KBM-7 (cell line): Measurements from ENCODE around the gene CEP85L.

ENCODE experiments used
- DNase-seq: peaks from one replicate; pipeline ENCODE4 v3.0.0-alpha.2; 2015
- in situ Hi-C: fragments of 300-500 bp; cut with MboI; formaldehyde crosslinking; loops from 2 replicates; pipeline ENCODE4 v1.14.3; 2020; ENCODE audit warnings: low sequenced_read_pairs, low pct_unique_long_range_greater_than_20kb, mixed read lengths

The CEP85L gene

DNA sequence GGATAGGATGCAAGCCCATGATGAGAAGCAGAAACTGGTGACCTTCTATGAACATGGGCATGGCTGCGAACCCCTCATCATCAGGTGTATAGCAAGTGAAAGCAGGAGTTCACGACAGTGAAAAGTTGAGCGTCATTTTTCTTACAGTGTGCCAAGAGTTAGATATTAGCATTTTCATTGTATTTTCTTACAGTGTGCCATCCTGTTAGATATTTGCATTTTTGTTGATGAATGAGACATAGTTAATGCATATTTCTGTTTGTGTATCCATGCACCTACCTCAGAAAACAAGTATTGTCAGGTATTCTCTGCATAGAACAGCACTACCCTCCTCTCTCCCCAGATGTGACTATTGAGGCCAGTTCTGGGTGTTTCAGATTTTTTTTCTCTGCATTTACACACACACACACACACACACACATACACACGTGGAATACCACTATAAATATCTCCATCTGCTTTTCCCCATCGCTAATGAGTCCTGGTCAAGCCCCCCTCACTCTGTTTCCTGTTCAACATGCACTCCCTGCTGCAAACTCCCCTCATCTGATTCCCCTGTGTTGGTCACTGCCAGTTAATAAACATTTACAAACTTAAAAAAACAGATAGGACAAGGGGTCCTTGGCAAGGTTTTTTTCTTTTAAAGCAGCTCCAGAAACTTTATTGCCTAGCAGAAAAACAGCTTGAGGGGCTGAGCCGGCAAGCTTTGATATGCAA, 61.6 kb downstream of the CEP85L start:
- in situ Hi-C loops, result loop anchor here (25.0 kb wide), 1 partner anchor 303 kb away; no protein-coding TSS in a partner anchor
- DNase-seq, result no peak

DNA sequence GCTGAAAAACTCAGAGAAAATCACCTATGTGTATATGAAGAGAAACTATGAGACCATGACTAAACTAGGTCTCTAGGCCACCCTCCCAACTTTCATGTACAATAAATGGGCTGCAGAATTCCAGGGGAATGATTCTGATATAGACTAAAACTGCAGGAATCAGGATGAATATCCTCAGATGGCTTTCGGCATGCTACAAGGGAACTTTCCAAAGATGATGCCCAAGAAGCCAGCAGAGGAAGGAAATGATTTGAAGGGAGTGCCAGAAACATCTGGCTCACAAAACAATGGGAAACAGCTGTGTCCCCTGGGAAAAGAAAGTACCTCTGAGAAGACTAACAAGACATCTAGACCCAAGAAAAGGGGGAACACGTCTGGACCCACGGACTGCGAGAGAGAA, 62.2 kb downstream of the CEP85L start:
- in situ Hi-C loops, result loop anchor here (25.0 kb wide), 1 partner anchor 302 kb away; no protein-coding TSS in a partner anchor
- DNase-seq, result no peak

DNA sequence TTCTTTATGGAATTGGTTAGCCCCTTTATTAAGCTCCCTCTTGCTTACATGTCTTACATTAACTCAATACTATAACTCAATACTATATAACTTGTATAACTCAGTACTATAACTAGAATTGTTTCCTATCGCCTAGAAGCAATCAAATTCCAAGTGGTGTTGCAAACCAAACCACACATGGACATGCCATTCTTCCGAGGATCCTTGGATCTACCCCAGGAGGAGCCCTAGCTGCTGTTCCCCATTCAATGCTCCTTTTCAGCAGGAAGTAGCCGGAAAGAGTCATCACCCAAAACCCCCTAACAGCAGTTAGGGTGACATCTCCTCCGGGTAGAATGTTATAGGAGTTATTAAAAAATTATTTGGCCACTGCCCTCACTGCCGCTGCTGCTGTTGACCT, 62.8 kb downstream of the CEP85L start:
- in situ Hi-C loops, result loop anchor here (25.0 kb wide), 1 partner anchor 301 kb away; no protein-coding TSS in a partner anchor
- no peak for DNase-seq

DNA sequence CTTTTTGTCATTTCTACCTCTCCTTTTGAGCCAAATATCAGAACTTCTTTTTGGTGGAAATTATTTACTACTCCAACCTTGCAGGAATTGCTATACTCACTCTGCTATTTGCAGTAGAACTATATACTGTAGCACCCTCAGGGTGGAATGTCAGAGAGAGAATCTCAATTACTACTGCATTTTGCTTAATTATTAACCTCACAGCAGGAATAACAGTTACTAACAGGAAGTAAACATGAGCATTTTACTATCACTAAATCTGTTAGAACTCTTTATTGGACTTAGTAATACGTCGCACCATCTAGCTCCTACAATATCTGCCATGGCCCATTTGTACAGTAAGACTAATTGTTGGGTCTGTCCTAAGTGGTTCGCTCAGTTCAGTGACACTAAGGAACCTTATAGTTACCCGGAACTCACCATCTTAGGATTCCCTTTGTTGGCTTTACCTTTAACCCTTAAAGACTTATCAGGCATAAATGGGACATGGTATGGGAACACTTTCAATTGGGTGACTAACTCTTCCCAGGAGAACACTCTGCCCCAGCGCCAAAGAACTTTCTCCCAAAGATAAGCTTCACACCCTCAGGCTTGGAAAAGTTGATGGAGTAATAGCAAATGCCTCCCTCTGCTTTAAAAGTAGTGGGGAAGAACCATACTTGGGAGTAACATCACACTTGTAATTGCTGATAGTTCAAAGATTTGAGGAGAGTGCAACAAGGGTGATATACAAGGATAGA, 64.5 kb downstream of the CEP85L start:
- no peak for DNase-seq
- in situ Hi-C loops, result loop anchor here (25.0 kb wide), 1 partner anchor 300 kb away; no protein-coding TSS in a partner anchor

DNA sequence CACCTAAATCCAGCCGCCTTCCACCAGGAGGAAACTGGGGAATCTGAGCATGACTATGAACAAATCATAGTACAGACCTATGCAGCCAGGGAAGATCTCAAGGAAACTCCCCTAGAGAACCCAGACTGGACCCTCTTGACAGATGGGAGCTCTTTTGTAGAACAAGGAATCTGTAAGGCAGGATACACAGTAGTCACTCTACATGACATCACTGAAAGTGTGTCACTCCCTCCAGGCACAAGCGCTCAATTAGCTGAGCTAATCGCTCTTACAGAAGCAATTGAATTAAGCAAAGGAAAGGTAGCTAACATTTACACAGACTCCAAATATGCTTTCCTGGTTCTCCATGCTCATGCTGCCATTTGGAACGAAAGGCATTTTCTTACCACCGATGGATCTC, 66.5 kb downstream of the CEP85L start:
- DNase-seq, result no peak
- in situ Hi-C loops, result loop anchor here (25.0 kb wide), 1 partner anchor 298 kb away; no protein-coding TSS in a partner anchor

DNA sequence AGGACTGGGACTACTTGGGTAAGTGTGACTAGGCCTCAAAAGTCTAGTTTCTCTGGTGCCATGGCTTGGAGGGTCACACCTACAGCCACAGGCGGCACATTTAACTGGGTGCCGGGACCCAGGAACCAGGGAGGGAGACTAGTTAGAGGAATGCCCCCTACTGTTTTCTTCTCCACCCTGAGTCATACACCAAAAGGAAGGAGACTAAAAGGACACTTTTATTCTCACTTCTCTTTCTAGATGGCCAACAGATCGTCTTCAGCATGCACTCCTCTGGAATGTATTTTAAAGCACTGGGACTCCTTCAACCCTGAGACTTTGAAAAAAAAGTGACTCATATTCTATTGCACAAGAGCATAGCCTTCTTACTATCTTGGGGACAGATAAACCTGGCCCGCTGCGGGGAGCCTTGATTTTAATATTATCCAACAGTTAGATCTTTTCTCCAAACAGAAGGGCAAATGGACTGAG, 69.9 kb downstream of the CEP85L start:
- no peak for DNase-seq

DNA sequence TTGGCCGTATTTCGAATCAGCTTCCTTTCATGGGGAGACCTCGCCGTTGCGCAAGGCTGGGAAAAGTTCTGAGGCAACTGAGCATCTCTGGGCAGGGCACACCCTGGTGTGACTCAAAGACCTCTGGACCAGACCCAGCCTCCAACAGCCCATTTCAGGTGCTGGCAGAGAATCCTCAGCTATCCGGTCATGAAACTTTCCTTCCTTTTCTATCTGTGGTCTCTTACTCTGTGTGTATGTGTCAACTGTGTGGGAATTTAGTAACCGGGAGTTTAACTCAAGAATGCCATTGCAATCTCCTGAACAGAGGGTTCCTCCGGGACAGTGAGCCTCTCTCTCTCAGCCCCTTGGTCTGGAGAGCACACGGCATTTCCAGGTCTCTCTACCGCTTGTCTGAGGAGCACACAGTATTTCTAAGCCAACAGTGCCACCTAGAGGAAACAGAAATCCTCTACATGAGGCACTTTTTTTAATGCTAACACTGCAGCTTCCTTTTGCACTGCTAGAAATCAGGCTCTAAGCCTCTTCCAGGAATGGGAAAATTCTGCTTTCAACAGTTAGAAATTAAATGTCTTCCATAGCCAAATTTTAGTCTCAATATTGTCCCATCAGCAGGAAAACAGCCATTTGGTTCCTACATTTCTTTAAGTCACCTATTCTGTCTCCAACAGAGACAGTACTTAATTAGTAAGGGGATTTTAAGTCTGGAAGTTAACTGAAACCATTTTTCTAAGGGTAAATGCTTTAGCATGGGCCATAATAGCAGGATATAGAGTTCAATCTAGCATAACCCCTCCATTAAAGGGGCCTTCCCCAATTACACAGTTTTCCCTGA, 70.6 kb downstream of the CEP85L start:
- in situ Hi-C loops, result loop anchor here (25.0 kb wide), 1 partner anchor 294 kb away; no protein-coding TSS in a partner anchor

More for the DNA sequence above, 69.9 kb downstream of the CEP85L start:
- in situ Hi-C loops, result loop anchor here (25.0 kb wide), 1 partner anchor 294 kb away; no protein-coding TSS in a partner anchor

DNA sequence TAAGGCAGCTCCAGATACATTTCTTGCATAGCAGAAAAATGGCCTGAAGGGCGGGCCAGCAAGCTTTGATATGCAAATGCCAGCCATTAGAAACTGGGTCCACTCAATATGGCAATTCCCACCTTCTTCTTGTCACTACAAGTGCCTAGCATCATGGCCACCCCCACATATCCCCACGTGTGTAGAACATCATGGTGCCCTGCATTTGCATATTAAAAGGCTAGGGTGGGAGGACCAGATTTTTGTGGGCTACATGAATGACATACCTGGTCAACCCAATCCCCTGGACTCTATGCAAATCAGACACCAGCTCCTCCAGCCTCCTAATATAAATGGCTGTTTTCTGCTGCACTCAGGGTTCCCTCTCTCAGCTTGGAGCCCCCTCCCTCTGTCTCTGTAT, 71.6 kb downstream of the CEP85L start:
- no peak for DNase-seq
- in situ Hi-C loops, result loop anchor here (25.0 kb wide), 1 partner anchor 292 kb away; no protein-coding TSS in a partner anchor

More for the DNA sequence above, 70.6 kb downstream of the CEP85L start:
- DNase-seq, result peak; percentile 72

DNA sequence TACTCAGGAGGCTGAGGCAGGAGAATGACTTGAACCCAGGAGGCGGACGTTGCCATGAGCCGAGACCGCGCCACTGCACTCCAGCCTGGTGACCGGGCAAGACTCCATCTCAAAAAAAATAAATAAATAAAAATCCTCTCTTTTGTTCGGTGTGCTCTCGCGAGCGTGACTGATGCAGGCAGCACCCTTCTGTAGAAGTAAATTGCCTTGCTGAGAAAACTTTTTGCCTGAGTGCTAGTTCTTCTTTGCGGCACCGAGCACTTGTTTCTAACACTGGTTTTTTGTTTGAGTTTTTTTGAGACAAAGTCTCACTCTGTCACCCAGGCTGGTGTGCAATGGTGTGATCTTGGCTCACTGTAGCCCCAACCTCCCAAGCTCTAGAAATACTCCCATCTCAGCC, 72.8 kb downstream of the CEP85L start:
- no peak for DNase-seq
- in situ Hi-C loops, result loop anchor here (25.0 kb wide), 1 partner anchor 291 kb away; no protein-coding TSS in a partner anchor

DNA sequence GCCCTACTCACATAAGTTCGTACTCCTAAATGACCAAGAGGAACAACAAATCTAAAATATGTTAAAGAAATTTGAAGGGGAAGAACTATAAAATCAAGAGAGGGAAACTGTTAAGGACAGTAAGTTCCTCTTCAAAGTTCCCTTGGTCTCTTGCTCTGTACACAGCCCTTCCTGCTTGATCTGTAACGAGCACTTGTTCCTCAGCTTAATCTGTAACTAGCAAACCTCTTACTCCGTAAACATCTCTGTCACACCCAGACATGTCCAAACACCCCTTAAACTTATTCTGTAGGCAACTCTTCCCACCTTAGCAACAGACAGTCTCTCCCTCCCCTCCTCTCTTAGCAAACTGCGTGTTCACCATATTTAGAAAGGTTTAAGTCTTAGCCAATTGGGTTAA, 73.4 kb downstream of the CEP85L start:
- DNase-seq, result no peak
- in situ Hi-C loops, result loop anchor here (25.0 kb wide), 1 partner anchor 291 kb away; no protein-coding TSS in a partner anchor

DNA sequence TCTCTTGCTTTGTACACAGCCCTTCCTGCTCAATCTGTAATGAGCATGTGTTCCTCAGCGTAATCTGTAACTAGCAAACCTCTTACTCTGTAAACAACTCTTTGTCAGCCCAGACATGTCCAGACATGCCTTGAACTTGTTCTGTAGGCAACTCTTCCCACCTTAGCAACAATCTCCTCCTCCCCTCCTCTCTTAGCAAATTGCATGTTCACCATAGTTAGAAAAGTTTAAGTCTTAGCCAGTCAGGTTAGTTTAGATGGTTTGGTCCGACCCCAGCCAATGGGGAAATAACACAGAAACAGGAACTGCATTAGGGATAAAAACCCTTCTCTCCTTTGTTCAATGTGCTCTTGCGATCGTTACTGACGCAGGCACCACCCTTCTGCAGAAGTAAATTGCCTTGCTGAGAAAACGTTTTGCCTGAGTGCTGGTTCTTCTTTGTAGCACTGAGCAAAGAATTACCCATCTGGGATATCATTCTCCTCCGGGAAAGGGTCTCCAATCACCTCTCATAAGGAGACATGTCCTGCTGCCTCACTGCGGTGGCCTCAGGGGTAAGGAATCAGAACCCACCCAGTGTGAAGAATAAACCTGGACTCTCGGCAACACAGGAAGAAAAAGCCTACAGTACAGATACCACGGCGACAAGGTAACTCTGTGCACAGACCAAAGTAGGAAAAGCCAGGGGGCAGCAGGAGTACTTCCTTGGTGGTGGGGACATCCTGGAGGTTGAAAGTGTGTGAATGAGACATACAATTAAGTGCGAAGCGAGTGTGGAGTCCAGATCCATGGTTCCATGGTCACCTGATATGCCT, 77.1 kb downstream of the CEP85L start:
- in situ Hi-C loops, result no loop called here
- DNase-seq, result peak; percentile 56

DNA sequence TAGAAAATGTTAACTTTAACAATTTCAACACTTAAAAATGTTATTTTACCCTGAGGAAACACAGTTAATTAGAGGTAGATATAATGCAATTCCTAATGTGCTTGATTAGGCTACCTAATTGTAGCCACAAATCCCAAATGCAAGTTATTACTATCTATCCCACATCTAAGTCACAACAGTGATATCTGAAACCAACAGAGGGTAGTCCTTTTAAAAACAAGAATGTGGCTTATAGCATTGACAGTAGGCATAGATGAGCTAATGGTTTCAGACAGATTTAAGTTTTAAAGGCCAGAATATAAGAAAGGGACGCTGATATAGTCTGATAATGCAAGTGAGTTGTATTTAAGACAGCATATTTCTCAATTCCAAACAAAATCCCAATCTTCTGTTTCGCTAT, 80.3 kb downstream of the CEP85L start:
- in situ Hi-C loops, result no loop called here
- DNase-seq, result no peak

DNA sequence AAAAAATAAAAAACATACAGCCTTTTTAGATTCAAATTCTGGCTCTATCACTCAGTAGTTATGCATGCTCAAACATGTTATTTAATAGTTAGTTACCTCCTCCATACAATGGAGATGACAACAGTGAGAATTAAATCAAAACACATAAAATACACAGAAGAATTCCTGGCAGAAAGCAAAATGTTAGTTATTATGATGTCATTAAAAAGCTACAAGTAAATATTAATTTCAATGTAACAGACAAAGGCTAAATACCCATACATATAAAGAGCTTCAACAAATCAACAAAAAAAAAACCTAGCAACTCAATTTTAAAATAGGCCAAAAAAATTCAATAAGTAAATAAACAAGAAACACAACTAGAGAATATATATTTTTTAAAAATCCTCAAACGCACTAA, 81.9 kb downstream of the CEP85L start:
- in situ Hi-C loops, result no loop called here
- DNase-seq, result no peak

DNA sequence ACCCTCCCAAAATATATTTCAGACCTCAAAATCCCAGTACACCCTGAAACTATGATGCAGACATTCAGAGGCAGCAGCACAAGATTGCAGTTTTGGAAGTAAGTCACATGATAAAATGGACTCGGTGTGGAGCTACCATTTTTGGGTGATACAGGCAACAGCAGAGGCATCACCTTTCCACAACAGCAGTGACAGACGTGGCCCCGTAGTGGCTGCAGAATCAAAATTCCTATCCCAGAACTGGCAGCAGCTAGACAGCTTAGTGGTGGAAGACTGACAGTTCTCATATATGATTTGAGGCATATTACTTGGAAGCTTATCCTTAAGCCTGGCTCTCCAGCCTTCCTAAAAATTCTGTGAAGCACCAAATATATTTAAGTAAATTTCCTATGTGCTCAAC, 83.4 kb downstream of the CEP85L start:
- in situ Hi-C loops, result no loop called here
- no peak for DNase-seq

DNA sequence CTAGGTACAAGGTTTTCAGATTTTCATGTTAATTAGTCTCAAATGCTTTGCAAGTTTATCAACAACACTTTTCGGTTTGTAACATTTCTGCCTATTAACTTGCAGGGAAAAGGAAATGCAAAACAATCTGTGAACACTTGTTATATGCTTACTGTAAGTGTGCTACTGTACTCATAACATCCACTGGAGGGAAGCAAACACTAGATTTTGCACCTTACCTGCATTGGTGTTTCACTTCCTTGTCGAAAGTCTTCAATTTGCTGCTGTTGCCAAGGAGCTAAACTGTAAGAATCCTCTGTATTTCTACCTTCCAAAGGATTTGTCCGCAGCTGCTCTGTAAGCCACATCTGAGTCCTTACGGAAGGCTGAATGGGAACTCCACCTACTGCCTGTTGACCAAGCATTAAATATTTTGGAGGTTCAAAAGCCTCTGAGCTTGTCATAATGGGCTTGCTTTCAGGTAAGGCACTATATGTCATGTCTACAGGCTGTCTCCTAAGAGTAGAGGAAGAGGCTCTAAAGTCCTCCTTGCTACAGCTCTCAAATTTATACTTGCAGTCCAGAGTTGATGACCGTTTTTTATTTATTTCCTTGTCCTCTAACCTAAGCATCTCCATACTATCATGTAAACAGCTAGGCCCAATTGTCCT, 86.0 kb downstream of the CEP85L start:
- DNase-seq, result peak; percentile 38
- in situ Hi-C loops, result no loop called here

DNA sequence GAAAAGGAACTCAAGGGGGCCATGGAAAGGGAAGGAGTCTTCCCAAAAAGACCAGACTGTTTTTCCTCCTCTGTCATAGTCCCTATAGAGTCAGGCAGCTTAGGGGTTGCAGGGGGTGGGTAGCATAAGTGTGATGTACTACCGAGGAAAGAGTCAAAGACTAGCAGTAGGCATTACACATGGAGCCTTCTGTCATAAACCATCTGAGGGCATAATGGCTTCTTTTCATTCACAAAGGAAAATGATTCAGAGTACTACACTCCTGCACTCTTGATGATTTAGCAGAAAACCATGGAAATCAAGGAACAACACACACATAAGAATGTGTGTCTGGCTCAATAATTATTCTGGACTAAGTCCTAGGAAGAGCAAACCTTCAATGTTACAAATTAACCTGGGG, 88.4 kb downstream of the CEP85L start:
- no peak for DNase-seq
- in situ Hi-C loops, result no loop called here

DNA sequence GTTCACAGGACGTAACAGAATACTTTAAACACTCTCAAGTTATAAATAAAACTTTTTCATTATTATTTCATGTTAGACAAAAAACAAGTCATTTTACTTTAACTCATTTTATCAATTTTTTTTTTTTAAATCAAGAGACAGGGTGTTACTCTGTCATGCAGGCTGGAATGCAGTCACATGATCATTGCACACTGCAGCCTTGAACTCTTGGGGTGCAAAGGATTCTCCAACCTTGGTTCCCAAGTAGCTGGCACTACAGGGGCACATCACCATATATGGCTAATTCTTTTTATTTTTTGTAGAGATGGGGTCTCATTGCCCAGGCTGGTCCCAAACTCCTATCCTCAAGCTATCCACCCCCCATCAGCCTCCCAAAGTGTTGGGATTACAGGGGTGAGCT, 89.1 kb downstream of the CEP85L start:
- DNase-seq, result no peak
- in situ Hi-C loops, result no loop called here

DNA sequence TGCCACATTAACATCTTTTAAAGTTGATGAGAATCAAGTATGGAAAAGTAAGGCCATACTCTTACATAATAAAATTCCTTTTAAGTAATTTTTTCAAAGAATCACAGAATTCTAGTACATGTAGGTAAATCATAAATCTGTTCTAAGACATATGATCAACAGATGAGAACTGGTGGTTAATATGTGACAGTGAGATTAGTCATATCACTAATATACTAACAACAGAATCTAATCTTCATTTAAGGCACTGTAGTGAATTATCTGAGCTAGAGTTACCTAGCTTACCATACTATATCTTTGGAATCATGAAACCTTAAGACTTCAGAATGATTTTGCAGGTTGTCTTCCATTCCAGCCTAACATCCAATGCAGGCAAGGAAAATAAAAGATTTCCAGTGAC, 91.7 kb downstream of the CEP85L start:
- no peak for DNase-seq
- in situ Hi-C loops, result no loop called here
